ENCODE results near the gene RSL1D1.

DNA sequence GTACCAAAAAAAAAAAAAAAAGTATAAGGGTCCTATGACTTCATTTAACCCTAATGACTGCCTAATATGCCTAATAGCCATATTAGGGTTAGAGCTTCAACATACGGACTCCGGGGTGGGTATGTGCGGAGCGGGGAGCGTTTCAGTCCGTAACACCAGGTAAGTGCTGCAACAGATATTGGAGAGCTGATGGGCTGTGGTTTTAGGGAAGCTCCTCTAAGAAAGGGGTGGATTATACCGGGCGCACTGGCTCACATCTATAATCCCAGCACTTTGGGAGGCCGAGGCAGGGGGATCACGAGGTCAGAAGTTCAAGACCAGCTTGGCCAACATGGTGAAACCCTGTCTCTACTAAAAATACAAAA lies 52.3 kb downstream of the RSL1D1 start:
- TF ChIP-seq, protein P1, sequence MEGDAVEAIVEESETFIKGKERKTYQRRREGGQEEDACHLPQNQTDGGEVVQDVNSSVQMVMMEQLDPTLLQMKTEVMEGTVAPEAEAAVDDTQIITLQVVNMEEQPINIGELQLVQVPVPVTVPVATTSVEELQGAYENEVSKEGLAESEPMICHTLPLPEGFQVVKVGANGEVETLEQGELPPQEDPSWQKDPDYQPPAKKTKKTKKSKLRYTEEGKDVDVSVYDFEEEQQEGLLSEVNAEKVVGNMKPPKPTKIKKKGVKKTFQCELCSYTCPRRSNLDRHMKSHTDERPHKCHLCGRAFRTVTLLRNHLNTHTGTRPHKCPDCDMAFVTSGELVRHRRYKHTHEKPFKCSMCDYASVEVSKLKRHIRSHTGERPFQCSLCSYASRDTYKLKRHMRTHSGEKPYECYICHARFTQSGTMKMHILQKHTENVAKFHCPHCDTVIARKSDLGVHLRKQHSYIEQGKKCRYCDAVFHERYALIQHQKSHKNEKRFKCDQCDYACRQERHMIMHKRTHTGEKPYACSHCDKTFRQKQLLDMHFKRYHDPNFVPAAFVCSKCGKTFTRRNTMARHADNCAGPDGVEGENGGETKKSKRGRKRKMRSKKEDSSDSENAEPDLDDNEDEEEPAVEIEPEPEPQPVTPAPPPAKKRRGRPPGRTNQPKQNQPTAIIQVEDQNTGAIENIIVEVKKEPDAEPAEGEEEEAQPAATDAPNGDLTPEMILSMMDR (IDR thresholded peaks at IDR 0.05), result no peak
- no peak for TF ChIP-seq MYC (IDR thresholded peaks at IDR 0.05; ENCODE audit: borderline replicate concordance, low read length)
- no peak for TF ChIP-seq EP300 (IDR thresholded peaks at IDR 0.05)
- TF ChIP-seq RFX5 (IDR thresholded peaks at IDR 0.05), result no peak
- no peak for TF ChIP-seq SMC3 (IDR thresholded peaks at IDR 0.05)
